Ishikawa (cell line): ENCODE results near the gene AIP.

Experiments used
- CEBPB ChIP-seq: IDR thresholded peaks from 2 replicates; pipeline ENCODE4 v1.6.1; 2012
- CREB1 ChIP-seq: IDR thresholded peaks from 2 replicates; pipeline ENCODE4 v1.6.1; 2012; ENCODE audit warnings: low read depth
- EGR1 ChIP-seq: IDR thresholded peaks from 2 replicates; pipeline ENCODE4 v1.6.1; 2012
- EP300 ChIP-seq: IDR thresholded peaks from 2 replicates; pipeline ENCODE4 v1.6.1; 2012; ENCODE audit warnings: borderline replicate concordance
- FOXM1 ChIP-seq: IDR thresholded peaks from 2 replicates; pipeline ENCODE4 v1.6.1; 2012; ENCODE audit warnings: low read depth, borderline replicate concordance
- MAX ChIP-seq: IDR thresholded peaks from 2 replicates; pipeline ENCODE4 v1.6.1; 2012
- RAD21 ChIP-seq: IDR thresholded peaks from 2 replicates; pipeline ENCODE4 v1.6.1; 2012; ENCODE audit warnings: low read depth
- REST ChIP-seq: IDR thresholded peaks from 2 replicates; pipeline ENCODE4 v1.6.1; 2012; ENCODE audit warnings: low read depth, mild to moderate bottlenecking
- TAF1 ChIP-seq: IDR thresholded peaks from 2 replicates; pipeline ENCODE4 v1.6.1; 2012; ENCODE audit warnings: low read depth, mild to moderate bottlenecking
- TEAD4 ChIP-seq: IDR thresholded peaks from 2 replicates; pipeline ENCODE4 v1.6.1; 2012
- USF1 ChIP-seq: IDR thresholded peaks from 2 replicates; pipeline ENCODE4 v1.6.1; 2012
- YY1 ChIP-seq: IDR thresholded peaks from 2 replicates; pipeline ENCODE4 v1.6.1; 2012; ENCODE audit warnings: low read depth

- TF ChIP-seq EP300 (no peak), CEBPB (no peak), RAD21 (no peak), YY1 (no peak), EGR1 (no peak), TAF1 (no peak), CREB1 (no peak), REST (no peak), MAX (no peak), USF1 (no peak), FOXM1 (no peak), TEAD4 (no peak)
Observed at GRCh38 chr11:67453816-67454732, 28.8 kb upstream of the AIP start.
